Cortex of kidney (tissue), 1 donor: Measurements from ENCODE around the gene TPST2.

ENCODE experiments used
- DNase-seq: peaks from one replicate; lab custom pipeline; 2025; lab: John Stamatoyannopoulos, UW

TPST2 gene

GRCh38 chr22:26489447-26490036 is 100.4 kb downstream of the TPST2 start:
- no peak for DNase-seq

GRCh38 chr22:26487996-26488395 is 101.9 kb downstream of the TPST2 start:
- DNase-seq: no peak

GRCh38 chr22:26486394-26486793 is 103.5 kb downstream of the TPST2 start:
- no peak for DNase-seq

- no peak for DNase-seq
Observed at GRCh38 chr22:26485806-26486390, 104.0 kb downstream of the TPST2 start.

GRCh38 chr22:26485013-26485412 is 104.9 kb downstream of the TPST2 start:
- DNase-seq: no peak

GRCh38 chr22:26484360-26484706 is 105.6 kb downstream of the TPST2 start:
- no peak for DNase-seq

GRCh38 chr22:26483439-26484359 is 106.2 kb downstream of the TPST2 start, which contains the start of the genes HPS4 and SRRD:
Gene HPS4 (minus strand): TSS chr22:26483783. CDS start chr22:26481762, 2,021 bp downstream.
Gene SRRD (plus strand): TSS chr22:26483877. CDS start chr22:26483891, 14 bp downstream.
- no peak for DNase-seq

GRCh38 chr22:26483043-26483438 is 106.9 kb downstream of the TPST2 start:
- no peak for DNase-seq

GRCh38 chr22:26482161-26482560 is 107.8 kb downstream of the TPST2 start:
- no peak for DNase-seq

GRCh38 chr22:26481694-26482093 is 108.2 kb downstream of the TPST2 start:
- no peak for DNase-seq

- no peak for DNase-seq
Observed at GRCh38 chr22:26481112-26481693, 108.7 kb downstream of the TPST2 start.

- no peak for DNase-seq
Observed at GRCh38 chr22:26480611-26480932, 109.4 kb downstream of the TPST2 start.

- DNase-seq: no peak
Observed at GRCh38 chr22:26479792-26480610, 109.9 kb downstream of the TPST2 start.

- DNase-seq: no peak
Observed at GRCh38 chr22:26479043-26479791, 110.7 kb downstream of the TPST2 start.

GRCh38 chr22:26477341-26477731 is 112.6 kb downstream of the TPST2 start:
- no peak for DNase-seq

- no peak for DNase-seq
Observed at GRCh38 chr22:26476705-26477340, 113.1 kb downstream of the TPST2 start.

GRCh38 chr22:26474682-26475081 is 115.2 kb downstream of the TPST2 start:
- DNase-seq: no peak
